HUES64 (cell line): Measurements from ENCODE around the gene HECTD1.
"Not testable (repeated sequence)": the region's sequence is repeated elsewhere in the genome, so short reads cannot be mapped to it uniquely, and the experiment has no call there.

ENCODE experiments used
- H3K27ac ChIP-seq: 2 replicates; pipeline ENCODE4 v1.7.0; 2013; ENCODE audit warnings: low read depth, low read length, inconsistent platforms
- H3K27me3 ChIP-seq: 2 replicates; pipeline ENCODE4 v1.6.1; 2013; ENCODE audit warnings: mild to moderate bottlenecking, low read length; ENCODE audit not compliant: insufficient read depth
- H3K36me3 ChIP-seq: 2 replicates; pipeline ENCODE4 v1.6.1; 2013; ENCODE audit warnings: mild to moderate bottlenecking, low read length; ENCODE audit not compliant: insufficient read depth
- H3K4me1 ChIP-seq: 2 replicates; pipeline ENCODE4 v1.6.1; 2013; ENCODE audit warnings: mild to moderate bottlenecking, low read length, moderate library complexity; ENCODE audit not compliant: insufficient read depth
- H3K4me3 ChIP-seq: 2 replicates; pipeline ENCODE4 v1.5.1; 2013; ENCODE audit warnings: mild to moderate bottlenecking, low read length, moderate library complexity
- H3K9ac ChIP-seq: 2 replicates; pipeline ENCODE4 v1.6.1; 2013; ENCODE audit warnings: mild to moderate bottlenecking, low read depth, low read length
- H3K9me3 ChIP-seq: 2 replicates; pipeline ENCODE4 v1.6.1; 2013; ENCODE audit warnings: low read depth, low read length; ENCODE audit not compliant: insufficient read depth
- whole genome bisulfite sequencing: fragments of 150-250, 120-280 bp; methylation state at CpG from one replicate; pipeline ENCODE4 v1.1.7; 2013; ENCODE audit warnings: missing lambda C conversion rate; 5-methylcytosine and 5-hydroxymethylcytosine counted together

Gene HECTD1

DNA sequence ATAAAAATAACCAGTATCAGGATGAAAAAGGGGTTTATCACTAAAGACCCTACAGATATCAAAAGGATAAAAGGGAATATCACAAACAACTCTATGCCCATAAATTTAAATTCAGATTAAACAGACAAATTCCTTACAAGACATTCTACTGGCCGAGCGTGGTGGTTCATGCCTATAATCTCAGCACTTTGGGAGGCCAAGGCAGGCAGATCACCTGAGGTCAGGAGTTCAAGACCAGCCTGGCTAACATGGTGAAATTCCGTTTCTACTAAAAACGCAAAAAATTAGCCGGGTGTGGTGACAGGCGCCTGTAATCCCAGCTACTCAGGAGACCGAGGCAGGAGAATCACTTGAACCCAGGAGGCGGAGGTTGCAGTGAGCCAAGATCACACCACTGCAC, 15.0 kb downstream of the HECTD1 start:
- H3K9ac ChIP-seq, H3K9me3 ChIP-seq, H3K4me3 ChIP-seq, H3K27me3 ChIP-seq, H3K27ac ChIP-seq: not testable (repeated sequence)
- WGBS = 96% methylated on average over 8 of the region's 8 CpGs
- H3K4me1 ChIP-seq = peaks cover 14% of the 10 kb centered on the region
- peaks cover 28% of the 10 kb centered on the region for H3K36me3 ChIP-seq

DNA sequence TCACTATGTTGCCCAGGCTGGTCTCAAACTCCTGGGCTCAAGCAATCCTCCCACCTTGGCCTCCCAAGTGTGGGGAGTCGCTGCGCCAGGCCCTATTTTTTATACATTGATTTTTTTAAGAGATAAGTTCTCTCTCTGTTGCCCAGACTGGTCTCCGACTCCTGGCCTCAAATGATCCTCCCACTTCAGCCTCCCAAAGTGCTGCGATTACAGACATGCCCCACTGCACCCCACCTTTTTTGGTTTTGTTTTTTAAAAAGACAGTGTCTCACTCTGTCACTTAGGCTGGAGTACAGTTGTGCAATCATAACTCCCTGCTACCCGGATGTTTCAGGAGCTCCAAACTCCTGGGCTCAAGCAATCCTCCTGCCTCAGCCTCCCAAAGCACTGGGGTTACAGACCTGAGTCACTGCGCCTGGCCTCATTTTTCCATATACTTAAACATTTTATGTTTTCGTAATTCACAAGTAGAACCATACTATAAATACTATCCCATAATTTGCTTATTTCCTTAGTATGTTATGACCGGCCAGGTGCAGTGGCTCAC, 16.8 kb downstream of the HECTD1 start:
- H3K36me3 ChIP-seq = peaks cover 32% of the 10 kb centered on the region
- H3K27me3 ChIP-seq = no peaks in the 10 kb centered on the region
- H3K4me3 ChIP-seq = no peak overlapping the region
- WGBS = 97% methylated on average over 6 of the region's 8 CpGs
- H3K9me3 ChIP-seq = no peaks in the 10 kb centered on the region
- H3K9ac ChIP-seq = no peak overlapping the region
- H3K27ac ChIP-seq = no peak overlapping the region
- peaks cover 10% of the 10 kb centered on the region for H3K4me1 ChIP-seq

DNA sequence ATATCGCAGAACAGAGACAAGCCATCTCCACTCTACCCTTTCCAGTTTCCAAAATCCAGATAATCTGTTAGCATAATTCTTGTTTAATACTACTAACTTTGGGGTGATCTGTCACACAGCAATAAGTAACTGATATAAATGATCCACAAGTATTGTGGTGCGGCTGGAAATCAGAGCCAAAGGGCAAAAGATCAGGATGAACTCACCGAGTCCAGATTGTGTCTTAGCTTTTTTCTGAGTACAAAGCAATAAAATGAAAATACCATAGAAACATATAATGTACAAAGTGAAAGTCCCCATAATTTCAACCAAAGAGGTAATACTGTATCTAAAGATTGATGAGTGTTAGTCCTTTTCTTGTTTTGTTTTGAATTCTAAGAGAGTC, 17.4 kb downstream of the HECTD1 start:
- Histone ChIP-seq H3K4me1 (peaks cover 5% of the 10 kb centered on the region), H3K36me3 (peaks cover 38% of the 10 kb centered on the region), H3K27ac (no peak overlapping the region), H3K27me3 (no peaks in the 10 kb centered on the region), H3K9me3 (no peaks in the 10 kb centered on the region), H3K4me3 (no peak overlapping the region), H3K9ac (no peak overlapping the region)
- 100% methylated on average over 3 of the region's 3 CpGs for WGBS

DNA sequence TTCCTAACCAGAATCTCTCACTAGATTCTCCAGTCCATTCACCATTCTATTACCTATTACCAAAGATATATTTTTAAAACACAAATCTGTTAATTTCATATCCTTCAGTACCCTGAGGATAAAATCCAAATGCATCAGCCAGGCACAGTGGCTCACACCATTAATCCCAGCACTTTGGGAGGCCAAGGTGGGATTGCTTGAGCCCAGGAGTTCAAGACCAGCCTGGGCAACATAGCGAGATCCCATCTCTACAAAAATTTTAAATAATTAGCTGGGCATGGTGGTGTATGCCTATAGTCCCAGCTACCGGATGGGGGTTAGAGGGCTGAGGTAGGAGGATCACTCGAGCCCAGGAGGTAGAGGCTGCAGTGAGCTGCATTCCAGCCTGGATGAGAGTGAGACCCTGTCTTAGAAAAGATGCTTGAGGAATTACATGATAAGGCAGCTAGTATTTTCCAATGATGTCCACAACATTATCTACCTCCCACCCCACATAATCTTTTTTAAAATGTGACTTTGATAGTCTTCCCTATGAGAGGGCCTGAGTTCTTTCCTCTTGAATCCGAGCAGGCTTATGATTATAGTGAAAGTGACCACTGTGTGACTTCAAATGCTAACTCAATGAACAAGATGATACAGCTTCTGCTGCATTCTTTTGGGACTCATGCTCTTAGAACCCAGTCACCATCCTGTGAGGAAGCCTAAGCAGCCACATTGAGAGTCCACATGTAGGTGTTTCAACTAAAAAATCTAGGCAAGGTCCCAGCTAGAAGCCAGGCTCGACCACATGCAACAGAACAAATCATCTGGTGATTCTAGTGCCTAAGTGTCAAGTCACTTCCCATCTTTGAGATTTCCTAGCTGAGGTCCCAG, 18.0 kb downstream of the HECTD1 start:
- H3K4me1 ChIP-seq = no peaks in the 10 kb centered on the region
- no peak overlapping the region for H3K4me3 ChIP-seq
- 95% methylated on average over 4 of the region's 5 CpGs for WGBS
- H3K36me3 ChIP-seq = peaks cover 38% of the 10 kb centered on the region
- H3K27ac ChIP-seq = no peak overlapping the region
- no peaks in the 10 kb centered on the region for H3K9me3 ChIP-seq
- H3K27me3 ChIP-seq = no peaks in the 10 kb centered on the region
- H3K9ac ChIP-seq = no peak overlapping the region

DNA sequence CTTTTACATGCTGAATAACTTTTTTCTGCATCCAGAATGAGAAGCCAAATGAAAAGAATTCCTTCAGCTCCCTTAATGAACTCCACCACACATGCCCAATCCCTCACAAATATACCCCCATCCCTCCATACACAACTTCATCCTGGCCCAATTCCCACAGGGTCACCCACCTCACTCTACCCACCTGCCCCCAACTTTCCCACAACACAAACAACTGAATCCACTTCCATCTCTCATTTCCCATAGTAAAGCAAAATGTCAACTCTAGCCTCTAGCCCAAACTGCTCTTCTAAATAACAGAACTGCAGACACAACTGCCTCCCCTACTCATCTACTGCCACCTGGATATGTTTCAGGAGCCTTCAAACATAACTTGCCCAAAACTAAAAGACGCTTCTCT, 18.8 kb downstream of the HECTD1 start:
- Histone ChIP-seq H3K27ac (no peak overlapping the region), H3K4me3 (no peak overlapping the region), H3K4me1 (no peaks in the 10 kb centered on the region), H3K9me3 (no peaks in the 10 kb centered on the region), H3K9ac (no peak overlapping the region), H3K36me3 (peaks cover 30% of the 10 kb centered on the region), H3K27me3 (no peaks in the 10 kb centered on the region)
- 97% methylated on average over 1 of the region's 1 CpG for WGBS

DNA sequence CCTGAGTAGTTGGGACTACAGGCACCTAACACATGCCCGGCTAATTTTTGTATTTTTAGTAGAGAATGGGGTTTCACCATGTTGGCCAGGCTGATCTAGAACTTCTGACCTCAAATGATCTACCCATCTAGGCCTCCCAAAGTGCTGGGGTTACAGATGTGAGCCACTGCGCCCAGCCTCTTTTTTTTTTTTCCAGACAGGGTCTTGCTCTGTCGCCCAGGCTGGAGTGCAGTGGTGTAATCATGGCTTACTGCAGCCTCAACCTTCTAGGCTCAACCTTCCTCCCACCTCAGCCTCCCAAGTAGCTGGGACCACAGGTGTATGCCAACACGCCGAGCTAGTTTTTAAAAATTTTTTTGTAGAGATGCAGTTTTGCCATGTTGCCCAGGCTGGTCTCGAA, 25.6 kb downstream of the HECTD1 start:
- H3K9me3 ChIP-seq, H3K9ac ChIP-seq, H3K27ac ChIP-seq, H3K27me3 ChIP-seq, H3K4me3 ChIP-seq, H3K4me1 ChIP-seq: not testable (repeated sequence)
- H3K36me3 ChIP-seq = peaks cover 24% of the 10 kb centered on the region
- WGBS = 98% methylated on average over 5 of the region's 6 CpGs

DNA sequence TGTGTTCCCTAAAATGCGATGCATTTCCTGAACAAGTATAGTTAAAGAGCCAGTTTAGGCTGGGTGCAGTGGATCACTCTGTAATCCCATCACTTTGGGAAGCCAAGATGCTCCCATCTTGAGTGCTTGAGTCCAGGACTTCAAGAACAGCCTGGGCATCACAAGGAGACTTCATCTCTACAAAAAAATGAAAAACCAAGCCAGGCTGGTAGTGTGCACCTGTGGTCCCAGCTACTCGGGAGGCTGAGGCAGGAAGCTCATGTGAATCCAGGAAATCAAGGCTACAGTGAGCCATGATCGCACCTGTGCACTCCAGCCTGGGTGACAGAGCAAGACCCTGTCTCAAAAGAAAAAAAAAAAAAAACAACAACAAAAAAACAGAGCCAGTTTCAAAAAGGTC, 26.3 kb downstream of the HECTD1 start:
- WGBS = 99% methylated on average over 3 of the region's 3 CpGs
- no peak overlapping the region for H3K27ac ChIP-seq
- peaks cover 30% of the 10 kb centered on the region for H3K36me3 ChIP-seq
- no peaks in the 10 kb centered on the region for H3K4me1 ChIP-seq
- no peak overlapping the region for H3K4me3 ChIP-seq
- no peaks in the 10 kb centered on the region for H3K27me3 ChIP-seq
- no peak overlapping the region for H3K9ac ChIP-seq
- H3K9me3 ChIP-seq = no peaks in the 10 kb centered on the region

DNA sequence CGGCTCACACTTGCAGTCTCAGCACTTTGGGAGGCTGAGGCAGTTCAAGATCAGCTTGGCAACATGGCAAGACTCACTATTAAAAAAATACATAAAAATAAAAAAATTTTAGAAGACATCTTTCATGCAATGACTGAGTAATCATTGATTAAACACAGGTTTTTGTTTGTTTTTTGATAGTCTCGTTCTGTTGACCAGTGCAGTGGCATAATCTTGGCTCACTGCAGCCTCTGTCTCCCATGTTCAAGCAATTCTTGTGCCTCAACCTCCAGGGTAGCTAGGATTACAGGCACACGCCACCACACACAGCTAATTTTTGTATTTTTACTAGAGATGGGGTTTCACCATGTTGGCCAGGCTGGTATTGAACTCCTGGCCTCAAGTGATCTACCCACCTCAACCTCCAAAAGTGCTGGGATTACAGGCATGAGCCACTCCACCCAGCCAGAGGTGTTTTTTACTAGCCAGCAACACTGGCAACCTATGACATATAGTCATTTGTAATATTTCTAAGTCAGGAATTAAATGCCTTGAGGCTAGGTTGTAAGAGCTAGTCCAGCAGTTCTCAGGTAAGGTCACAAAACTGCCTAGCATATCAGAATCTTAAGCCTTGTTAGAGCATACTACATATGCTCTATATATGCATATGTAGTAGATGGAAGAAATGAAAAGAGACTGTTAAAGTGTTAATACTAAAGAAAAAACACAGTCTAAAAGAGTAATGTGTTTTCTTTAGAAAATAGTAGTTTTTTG, 27.1 kb downstream of the HECTD1 start:
- 85% methylated on average over 3 of the region's 3 CpGs for WGBS
- Histone ChIP-seq H3K9me3 (no peaks in the 10 kb centered on the region), H3K4me1 (no peaks in the 10 kb centered on the region), H3K4me3 (no peak overlapping the region), H3K27me3 (no peaks in the 10 kb centered on the region), H3K27ac (no peak overlapping the region), H3K9ac (no peak overlapping the region), H3K36me3 (peaks cover 31% of the 10 kb centered on the region)

DNA sequence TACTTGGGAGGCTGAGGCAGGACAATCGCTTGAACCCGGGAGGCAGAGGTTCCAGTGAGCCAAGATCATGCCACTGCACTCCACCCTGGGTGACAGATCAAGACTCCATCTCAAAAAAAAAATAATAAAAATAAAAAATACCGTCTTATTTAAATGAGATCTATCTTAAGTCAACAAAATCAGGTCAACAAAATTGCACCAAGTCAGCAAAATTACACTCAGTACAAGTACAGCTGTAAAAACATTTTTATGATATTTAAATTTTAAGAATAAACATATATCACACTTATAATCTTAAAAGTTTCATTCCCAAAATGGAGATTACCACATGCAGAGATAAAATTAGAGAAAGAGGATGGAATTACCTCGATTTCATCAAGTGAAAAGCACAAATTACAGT, 33.2 kb downstream of the HECTD1 start:
- 99% methylated on average over 4 of the region's 4 CpGs for WGBS
- no peak overlapping the region for H3K9ac ChIP-seq
- H3K36me3 ChIP-seq = peaks cover 85% of the 10 kb centered on the region

DNA sequence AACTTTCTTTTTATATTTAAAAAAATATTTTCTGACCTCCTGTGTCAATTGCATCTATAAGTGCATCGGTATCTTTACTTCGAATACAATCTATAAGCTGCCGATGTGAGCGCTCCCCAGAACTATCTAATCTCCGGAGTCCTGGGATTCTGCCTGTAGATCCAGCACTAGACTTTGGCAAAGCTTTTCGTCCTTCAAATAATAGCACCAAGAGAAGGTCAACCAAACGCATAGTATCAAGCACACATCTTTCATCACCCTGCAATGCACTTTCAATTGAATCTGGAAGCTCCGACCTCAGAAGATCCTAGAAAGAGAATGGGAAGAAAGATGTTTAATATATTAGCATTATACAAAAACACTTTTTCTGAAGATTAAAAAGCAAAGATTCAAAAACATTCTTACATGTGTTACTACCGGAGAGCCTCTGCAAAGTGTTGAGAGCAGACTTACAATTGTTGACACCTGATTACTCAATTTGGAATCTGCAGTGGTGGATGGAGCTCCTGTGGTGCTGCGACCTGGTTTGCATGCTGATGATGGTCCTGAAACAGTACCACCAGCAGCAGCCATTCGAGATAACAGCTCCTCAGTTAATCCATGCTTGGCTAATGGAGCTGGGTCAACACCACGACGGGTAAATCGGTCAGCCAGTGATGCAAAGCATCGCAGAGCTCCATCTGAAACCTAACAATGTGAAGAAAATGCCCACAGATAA, 34.3 kb downstream of the HECTD1 start:
- 97% methylated on average over 14 of the region's 15 CpGs for WGBS
- H3K36me3 ChIP-seq = peaks cover 93% of the 10 kb centered on the region

More for the DNA sequence above, 33.2 kb downstream of the HECTD1 start:
- Histone ChIP-seq H3K4me3 (no peak overlapping the region), H3K27me3 (no peaks in the 10 kb centered on the region), H3K27ac (no peak overlapping the region), H3K4me1 (no peaks in the 10 kb centered on the region), H3K9me3 (no peaks in the 10 kb centered on the region)

DNA sequence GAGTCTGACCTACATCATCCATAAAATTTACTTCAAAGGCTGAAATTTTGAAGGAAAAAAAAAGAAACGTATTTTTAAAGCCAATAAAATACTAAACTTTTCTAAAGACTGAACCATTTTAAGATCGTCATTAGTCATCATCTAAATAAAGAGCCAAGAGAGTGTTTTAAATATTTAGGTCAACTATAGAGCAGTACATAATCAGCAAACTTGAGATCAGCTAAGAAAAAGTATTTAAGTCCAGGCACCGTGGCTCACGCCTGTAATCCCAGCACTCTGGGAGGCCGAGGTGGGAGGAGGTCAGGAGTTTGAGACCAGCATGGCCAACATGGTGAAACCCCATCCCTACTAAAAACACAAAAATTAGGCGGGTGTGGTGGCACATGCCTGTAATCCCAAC, 35.5 kb downstream of the HECTD1 start:
- H3K36me3 ChIP-seq = peaks cover 93% of the 10 kb centered on the region
- H3K27me3 ChIP-seq = no peaks in the 10 kb centered on the region
- no peaks in the 10 kb centered on the region for H3K4me1 ChIP-seq
- 96% methylated on average over 4 of the region's 6 CpGs for WGBS
- no peaks in the 10 kb centered on the region for H3K9me3 ChIP-seq
- H3K27ac ChIP-seq = no peak overlapping the region; the same call in 1 of the 2 replicates
- H3K9ac ChIP-seq = no peak overlapping the region
- H3K4me3 ChIP-seq = no peak overlapping the region

More for the DNA sequence above, 34.3 kb downstream of the HECTD1 start:
- H3K4me1 ChIP-seq = no peaks in the 10 kb centered on the region
- H3K4me3 ChIP-seq = no peak overlapping the region
- H3K9ac ChIP-seq = no peak overlapping the region
- no peaks in the 10 kb centered on the region for H3K9me3 ChIP-seq
- no peaks in the 10 kb centered on the region for H3K27me3 ChIP-seq
- H3K27ac ChIP-seq = no peak overlapping the region
